ENCODE measurements around the gene KCNAB1. TPM values are rescaled to one million over a fixed set of nuclear protein-coding genes. Genes with fewer than 3 reads are reported as not detected.
"Not testable (repeated sequence)": the region's sequence is repeated elsewhere in the genome, so short reads cannot be mapped to it uniquely, and the experiment has no call there.

The KCNAB1 gene
- total RNA-seq, 1 donor from 2014 or later, result 16.5 TPM

GRCh38 chr3:156264771-156265170 is 144.4 kb downstream of the KCNAB1 start:
- H3K9me3 Mint-ChIP-seq (ENCODE audit: unreplicated experiment), result no peaks in the 10 kb centered on the region
- H3K36me3 Mint-ChIP-seq (ENCODE audit: unreplicated experiment), result no peaks in the 10 kb centered on the region
- no peak overlapping the region for H3K27ac Mint-ChIP-seq (ENCODE audit: unreplicated experiment)

DNA sequence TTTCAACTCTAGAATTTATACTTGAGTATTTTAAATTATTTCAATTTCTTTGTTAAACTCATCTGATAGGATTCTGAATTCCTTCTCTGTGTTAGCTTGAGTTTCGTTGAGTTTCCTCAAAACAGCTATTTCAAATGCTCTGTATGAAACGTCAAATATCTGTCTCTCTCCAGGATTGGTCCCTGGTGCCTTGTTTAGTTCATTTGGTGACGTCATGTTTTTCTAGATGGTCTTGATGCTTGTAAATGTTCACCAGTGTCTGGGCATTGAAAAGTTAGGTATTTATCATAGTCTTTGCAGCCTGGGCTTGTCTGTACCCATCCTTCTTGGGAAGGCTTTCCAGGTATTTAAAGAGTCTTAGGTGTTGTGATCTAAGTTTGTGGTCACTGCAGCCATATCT is 151.1 kb downstream of the KCNAB1 start:
- DNase-seq, result no peak
- Mint-ChIP-seq H3K36me3 (ENCODE audit: unreplicated experiment) (peaks cover 9% of the 10 kb centered on the region), H3K4me3 (ENCODE audit: unreplicated experiment) (no peak overlapping the region), H3K27me3 (ENCODE audit: unreplicated experiment) (no peaks in the 10 kb centered on the region), H3K4me1 (ENCODE audit: low read depth, unreplicated experiment) (peaks cover 14% of the 10 kb centered on the region), H3K27ac (ENCODE audit: unreplicated experiment) (no peak overlapping the region), H3K9me3 (ENCODE audit: unreplicated experiment) (peaks cover 3% of the 10 kb centered on the region)
- TF ChIP-seq, protein P1, sequence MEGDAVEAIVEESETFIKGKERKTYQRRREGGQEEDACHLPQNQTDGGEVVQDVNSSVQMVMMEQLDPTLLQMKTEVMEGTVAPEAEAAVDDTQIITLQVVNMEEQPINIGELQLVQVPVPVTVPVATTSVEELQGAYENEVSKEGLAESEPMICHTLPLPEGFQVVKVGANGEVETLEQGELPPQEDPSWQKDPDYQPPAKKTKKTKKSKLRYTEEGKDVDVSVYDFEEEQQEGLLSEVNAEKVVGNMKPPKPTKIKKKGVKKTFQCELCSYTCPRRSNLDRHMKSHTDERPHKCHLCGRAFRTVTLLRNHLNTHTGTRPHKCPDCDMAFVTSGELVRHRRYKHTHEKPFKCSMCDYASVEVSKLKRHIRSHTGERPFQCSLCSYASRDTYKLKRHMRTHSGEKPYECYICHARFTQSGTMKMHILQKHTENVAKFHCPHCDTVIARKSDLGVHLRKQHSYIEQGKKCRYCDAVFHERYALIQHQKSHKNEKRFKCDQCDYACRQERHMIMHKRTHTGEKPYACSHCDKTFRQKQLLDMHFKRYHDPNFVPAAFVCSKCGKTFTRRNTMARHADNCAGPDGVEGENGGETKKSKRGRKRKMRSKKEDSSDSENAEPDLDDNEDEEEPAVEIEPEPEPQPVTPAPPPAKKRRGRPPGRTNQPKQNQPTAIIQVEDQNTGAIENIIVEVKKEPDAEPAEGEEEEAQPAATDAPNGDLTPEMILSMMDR (IDR thresholded peaks at IDR 0.05; ENCODE audit: partially characterized antibody, unreplicated experiment), result no peak

More at GRCh38 chr3:156264771-156265170, 144.4 kb downstream of the KCNAB1 start:
- H3K4me3 Mint-ChIP-seq (ENCODE audit: unreplicated experiment), result no peak overlapping the region
- H3K4me1 Mint-ChIP-seq (ENCODE audit: low read depth, unreplicated experiment), result no peaks in the 10 kb centered on the region
- TF ChIP-seq, protein P1 (IDR thresholded peaks at IDR 0.05; ENCODE audit: partially characterized antibody, unreplicated experiment), result no peak
- peaks cover 3% of the 10 kb centered on the region for H3K27me3 Mint-ChIP-seq (ENCODE audit: unreplicated experiment)
- no peak for DNase-seq

DNA sequence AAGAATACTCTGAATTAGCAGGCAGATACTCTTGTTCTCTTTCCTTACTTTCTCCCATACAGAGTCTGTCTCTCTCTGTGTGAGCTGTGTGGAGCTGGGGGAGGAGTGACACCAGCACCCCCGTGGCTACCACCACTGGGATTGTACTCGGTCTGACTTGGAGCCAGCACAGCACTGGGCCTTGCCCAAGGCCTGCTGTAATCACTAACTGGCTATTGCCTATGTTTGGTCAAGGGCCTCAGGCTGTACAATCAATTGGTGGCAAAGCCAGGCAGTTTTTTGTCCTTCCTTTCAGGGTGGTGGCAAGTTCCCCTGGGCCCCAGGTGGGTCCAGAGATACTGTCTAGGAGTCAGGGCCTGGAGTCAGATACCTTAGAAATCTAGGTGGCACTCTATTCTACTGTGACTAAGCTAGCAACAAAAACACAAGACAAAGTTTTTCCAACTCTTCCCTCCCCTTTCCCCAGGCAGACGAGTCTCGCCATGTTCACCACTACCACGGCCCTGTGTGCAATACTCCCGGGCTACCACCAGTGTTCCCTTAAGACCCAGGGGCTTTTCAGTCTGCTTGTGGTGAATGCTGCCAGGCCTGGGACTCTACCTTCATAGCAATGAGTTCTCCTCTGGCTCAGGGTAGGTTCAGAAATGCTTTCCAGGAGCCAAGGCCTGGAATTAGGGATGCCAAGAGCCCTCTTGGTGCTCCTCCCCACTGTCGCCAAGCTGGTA is 151.8 kb downstream of the KCNAB1 start:
- Mint-ChIP-seq H3K27ac (ENCODE audit: unreplicated experiment) (no peak overlapping the region), H3K27me3 (ENCODE audit: unreplicated experiment) (no peaks in the 10 kb centered on the region), H3K4me3 (ENCODE audit: unreplicated experiment) (no peak overlapping the region), H3K9me3 (ENCODE audit: unreplicated experiment) (peaks cover 8% of the 10 kb centered on the region), H3K36me3 (ENCODE audit: unreplicated experiment) (peaks cover 9% of the 10 kb centered on the region), H3K4me1 (ENCODE audit: low read depth, unreplicated experiment) (peaks cover 19% of the 10 kb centered on the region)
- no peak for DNase-seq
- TF ChIP-seq, protein P1 (IDR thresholded peaks at IDR 0.05; ENCODE audit: partially characterized antibody, unreplicated experiment), result no peak

GRCh38 chr3:156273111-156273694 is 152.8 kb downstream of the KCNAB1 start:
- Mint-ChIP-seq H3K9me3 (ENCODE audit: unreplicated experiment) (peaks cover 8% of the 10 kb centered on the region), H3K4me1 (ENCODE audit: low read depth, unreplicated experiment) (peaks cover 19% of the 10 kb centered on the region), H3K27ac (ENCODE audit: unreplicated experiment) (peak overlapping the region; percentile 19), H3K36me3 (ENCODE audit: unreplicated experiment) (peaks cover 9% of the 10 kb centered on the region), H3K27me3 (ENCODE audit: unreplicated experiment) (no peaks in the 10 kb centered on the region), H3K4me3 (ENCODE audit: unreplicated experiment) (no peak overlapping the region)
- DNase-seq, result no peak
- TF ChIP-seq, protein P1 (IDR thresholded peaks at IDR 0.05; ENCODE audit: partially characterized antibody, unreplicated experiment), result no peak

GRCh38 chr3:156274791-156275190 is 154.4 kb downstream of the KCNAB1 start:
- Mint-ChIP-seq H3K9me3 (ENCODE audit: unreplicated experiment) (peaks cover 8% of the 10 kb centered on the region), H3K27ac (ENCODE audit: unreplicated experiment) (no peak overlapping the region), H3K27me3 (ENCODE audit: unreplicated experiment) (no peaks in the 10 kb centered on the region), H3K36me3 (ENCODE audit: unreplicated experiment) (peaks cover 9% of the 10 kb centered on the region), H3K4me1 (ENCODE audit: low read depth, unreplicated experiment) (peaks cover 19% of the 10 kb centered on the region), H3K4me3 (ENCODE audit: unreplicated experiment) (no peak overlapping the region)
- DNase-seq, result no peak
- TF ChIP-seq, protein P1 (IDR thresholded peaks at IDR 0.05; ENCODE audit: partially characterized antibody, unreplicated experiment), result no peak

GRCh38 chr3:156284637-156285036 is 164.3 kb downstream of the KCNAB1 start:
- not testable (repeated sequence) for H3K4me3 Mint-ChIP-seq (ENCODE audit: unreplicated experiment); H3K9me3 Mint-ChIP-seq (ENCODE audit: unreplicated experiment); DNase-seq; H3K36me3 Mint-ChIP-seq (ENCODE audit: unreplicated experiment); H3K27me3 Mint-ChIP-seq (ENCODE audit: unreplicated experiment); H3K27ac Mint-ChIP-seq (ENCODE audit: unreplicated experiment)
- H3K4me1 Mint-ChIP-seq (ENCODE audit: low read depth, unreplicated experiment), result peaks cover 14% of the 10 kb centered on the region
